ACC112 (cell line): ENCODE measurements around the gene MAPK10.

Experiments used
- H2AFZ ChIP-seq: fragments of 200-600 bp; sonication (generic); one replicate; pipeline ENCODE4 v1.6.0; 2017; ENCODE audit warnings: antibody characterized with exemption, low read length; ENCODE audit not compliant: unreplicated experiment
- H3K27ac ChIP-seq: fragments of 200-600 bp; sonication (generic); 2 replicates; pipeline ENCODE4 v1.5.1; 2014; ENCODE audit warnings: low read depth, mild to moderate bottlenecking, antibody characterized with exemption, low read length, moderate library complexity
- H3K27me3 ChIP-seq: fragments of 200-600 bp; sonication (generic); 2 replicates; pipeline ENCODE4 v1.6.1; 2014; ENCODE audit warnings: mild to moderate bottlenecking, antibody characterized with exemption, low read length, moderate library complexity, mixed read lengths; ENCODE audit not compliant: insufficient read depth
- H3K36me3 ChIP-seq: fragments of 200-600 bp; sonication (generic); 2 replicates; pipeline ENCODE4 v1.6.1; 2016; ENCODE audit warnings: mild to moderate bottlenecking, antibody characterized with exemption, low read length, moderate library complexity, mixed read lengths; ENCODE audit not compliant: insufficient read depth
- H3K4me1 ChIP-seq: fragments of 200-600 bp; sonication (generic); one replicate; pipeline ENCODE4 v1.6.1; 2016; ENCODE audit warnings: low read length, mixed read lengths; ENCODE audit not compliant: insufficient read depth, unreplicated experiment, control insufficient read depth
- H3K4me3 ChIP-seq: fragments of 200-600 bp; sonication (generic); 2 replicates; pipeline ENCODE4 v1.5.1; 2014; ENCODE audit warnings: mild to moderate bottlenecking, low read depth, low read length
- H3K79me2 ChIP-seq: fragments of 200-600 bp; sonication (generic); one replicate; pipeline ENCODE4 v1.6.0; 2016; ENCODE audit warnings: low read length; ENCODE audit not compliant: control insufficient read depth, unreplicated experiment, insufficient read depth

MAPK10 gene

DNA sequence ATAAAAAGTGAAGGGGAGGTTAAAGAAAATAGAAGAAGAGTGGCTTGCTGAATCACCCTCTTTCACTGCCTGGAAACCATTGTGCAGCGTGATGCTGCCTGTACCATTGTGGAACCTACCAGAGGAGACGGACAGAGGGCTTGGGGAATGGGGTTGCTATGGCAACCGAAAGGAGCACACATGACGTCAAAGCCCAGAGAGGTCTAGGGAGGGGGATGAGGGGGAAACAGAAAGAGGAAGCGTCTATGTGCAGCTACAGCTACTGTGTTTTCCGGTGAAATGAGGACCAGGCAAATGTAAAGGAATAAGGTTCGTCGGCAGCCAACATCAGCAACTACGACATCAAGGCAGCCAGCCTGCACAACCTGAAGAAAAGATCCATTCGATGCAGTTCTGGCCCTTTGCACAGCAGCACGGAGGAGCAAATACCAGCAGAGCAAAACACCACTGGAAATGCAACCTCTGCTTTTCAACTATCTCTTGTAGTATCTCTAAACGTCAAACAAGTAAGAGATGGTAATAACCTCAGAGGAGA, at the start of gene MAPK10:
Gene MAPK10, minus strand, starts transcription at position 110 of the 535 bp plus-strand sequence.
- H3K27me3 ChIP-seq, result no peaks in the 10 kb centered on the region
- no peaks in the 10 kb centered on the region for H3K4me1 ChIP-seq
- H2AFZ ChIP-seq, result peak within 1 kb of the TSS; percentile 55
- no peaks in the 10 kb centered on the region for H3K36me3 ChIP-seq
- peak within 1 kb of the TSS; percentile 64 for H3K4me3 ChIP-seq
- H3K27ac ChIP-seq, result peak within 1 kb of the TSS; percentile 28; the same call in 1 of the 2 replicates
- no peaks in the 10 kb centered on the region for H3K79me2 ChIP-seq

DNA sequence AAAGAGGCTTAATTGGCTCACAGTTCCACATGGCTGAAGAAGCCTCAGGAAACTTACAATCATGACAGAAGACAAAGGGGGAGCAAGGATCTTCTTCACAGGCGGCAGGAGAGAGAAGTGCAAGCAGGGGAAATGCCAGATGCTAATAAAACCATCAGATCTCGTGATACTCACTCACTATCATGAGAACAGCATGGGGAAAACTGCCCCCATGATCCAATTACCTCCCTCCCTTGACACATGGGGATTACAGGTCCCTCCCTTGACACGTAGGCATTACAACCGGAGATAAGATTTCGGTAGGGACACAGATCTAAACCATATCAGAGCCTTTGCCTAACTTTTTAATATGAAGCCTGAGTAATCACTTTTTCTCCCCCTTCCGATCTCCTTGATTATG, 43.7 kb upstream of the MAPK10 start:
- H2AFZ ChIP-seq, result no peak overlapping the region

DNA sequence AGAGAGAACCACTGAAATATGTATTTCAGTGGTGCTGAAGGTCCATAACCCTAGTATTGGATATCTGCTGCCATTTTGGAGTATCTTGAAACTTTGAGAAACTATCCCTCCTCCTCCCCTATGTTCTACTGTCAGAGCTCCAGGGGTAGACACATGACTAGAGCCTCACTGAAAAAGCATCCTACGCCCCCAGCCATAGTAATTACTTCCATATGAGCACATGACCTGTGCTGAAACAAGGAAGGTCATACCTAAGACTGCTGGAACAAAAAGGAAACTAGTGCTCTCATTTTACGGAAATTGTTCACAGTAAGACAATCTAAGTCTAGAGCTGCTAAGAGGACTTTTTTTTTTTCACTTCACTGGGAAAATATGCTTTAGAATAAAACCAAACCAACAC, 42.0 kb upstream of the MAPK10 start:
- Histone ChIP-seq H2AFZ (no peak overlapping the region), H3K27me3 (no peaks in the 10 kb centered on the region), H3K36me3 (no peaks in the 10 kb centered on the region), H3K4me1 (no peaks in the 10 kb centered on the region), H3K79me2 (no peaks in the 10 kb centered on the region), H3K27ac (no peak overlapping the region), H3K4me3 (no peak overlapping the region)

More for the DNA sequence above, 43.7 kb upstream of the MAPK10 start:
- Histone ChIP-seq H3K27ac (no peak overlapping the region), H3K27me3 (no peaks in the 10 kb centered on the region), H3K79me2 (no peaks in the 10 kb centered on the region), H3K36me3 (no peaks in the 10 kb centered on the region), H3K4me1 (no peaks in the 10 kb centered on the region), H3K4me3 (no peak overlapping the region)

DNA sequence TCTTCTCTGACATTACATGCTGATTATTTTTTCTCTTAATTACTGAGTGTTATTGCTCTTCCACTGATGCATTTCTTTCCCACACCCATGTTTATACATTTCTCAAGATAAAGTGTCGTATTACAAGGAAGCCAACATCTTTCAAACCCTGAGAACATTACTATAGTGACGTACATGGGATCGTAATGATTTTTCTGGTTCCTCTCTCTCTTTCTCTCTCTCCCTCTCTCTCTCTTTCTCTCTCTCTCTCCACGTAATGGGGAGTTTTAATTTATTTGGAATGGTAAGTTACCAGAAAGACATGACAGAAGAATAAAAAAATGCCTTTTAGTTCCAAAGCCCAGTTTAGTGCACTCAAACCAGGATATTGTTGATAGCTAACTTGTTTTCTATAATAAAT, 40.4 kb upstream of the MAPK10 start:
- Histone ChIP-seq H3K4me3 (no peak overlapping the region), H3K27ac (no peak overlapping the region), H3K27me3 (no peaks in the 10 kb centered on the region), H3K4me1 (no peaks in the 10 kb centered on the region), H3K36me3 (no peaks in the 10 kb centered on the region), H3K79me2 (no peaks in the 10 kb centered on the region), H2AFZ (no peak overlapping the region)

DNA sequence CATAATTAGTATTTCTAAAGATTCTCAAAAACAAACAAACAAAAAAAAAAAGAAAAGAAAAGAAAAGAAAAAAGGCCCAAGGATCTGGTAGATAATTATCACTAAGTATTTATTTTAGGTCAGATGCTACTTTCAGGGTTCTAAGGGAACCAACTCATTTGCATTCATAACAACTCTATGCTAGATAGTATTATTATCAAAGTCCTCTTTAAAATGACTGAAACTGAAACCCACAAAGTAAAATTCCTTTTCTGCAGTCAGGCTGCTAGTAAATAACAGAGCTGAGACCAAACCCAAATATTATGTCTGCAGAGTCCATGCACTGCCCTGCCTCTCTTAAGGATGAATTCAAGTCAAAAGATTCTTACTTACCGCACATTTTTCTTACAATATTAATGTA, 38.3 kb upstream of the MAPK10 start:
- Histone ChIP-seq H3K4me1 (no peaks in the 10 kb centered on the region), H3K27ac (no peak overlapping the region), H3K27me3 (no peaks in the 10 kb centered on the region), H3K79me2 (no peaks in the 10 kb centered on the region), H2AFZ (no peak overlapping the region), H3K36me3 (no peaks in the 10 kb centered on the region), H3K4me3 (no peak overlapping the region)

DNA sequence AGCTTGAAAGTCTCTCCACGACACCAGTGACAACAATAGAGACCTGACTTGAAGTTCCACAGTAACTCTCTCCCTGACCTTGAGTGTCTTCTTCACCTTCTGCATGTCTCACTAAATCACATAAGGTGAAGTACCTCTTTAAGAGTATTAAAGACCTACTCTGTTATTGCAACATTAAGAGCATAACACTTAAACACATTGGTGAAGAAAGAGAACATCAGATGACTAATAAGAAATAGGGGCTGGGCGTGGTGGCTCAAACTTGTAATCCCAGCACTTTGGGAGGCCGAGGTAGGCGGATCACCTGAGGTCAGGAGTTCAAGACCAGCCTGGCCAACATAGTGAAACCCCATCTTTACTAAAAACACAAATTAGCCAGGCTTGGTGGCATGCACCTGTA, 33.9 kb upstream of the MAPK10 start:
- Histone ChIP-seq H2AFZ (no peak overlapping the region), H3K36me3 (no peaks in the 10 kb centered on the region), H3K27me3 (no peaks in the 10 kb centered on the region), H3K79me2 (no peaks in the 10 kb centered on the region), H3K4me1 (no peaks in the 10 kb centered on the region), H3K27ac (no peak overlapping the region), H3K4me3 (no peak overlapping the region)

DNA sequence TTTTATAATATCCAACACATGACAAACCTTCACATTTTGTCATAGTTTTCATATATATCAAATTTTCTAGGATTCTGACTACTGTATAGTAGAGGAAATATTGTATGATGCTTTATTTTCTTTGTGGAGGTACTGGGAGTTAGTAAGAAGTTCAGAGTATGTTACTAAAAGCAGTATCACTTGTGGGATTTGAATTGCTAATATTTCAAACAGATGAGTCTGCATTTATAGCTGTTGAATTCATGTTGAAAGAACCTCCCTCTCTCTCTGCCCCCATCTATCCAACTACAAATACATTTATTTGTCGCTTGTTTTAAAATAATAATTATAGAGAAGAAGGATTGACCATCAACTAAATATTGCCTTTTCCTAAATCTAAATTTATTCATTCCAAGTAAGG, 29.8 kb upstream of the MAPK10 start:
- Histone ChIP-seq H3K4me3 (no peak overlapping the region), H3K27ac (no peak overlapping the region), H3K27me3 (no peaks in the 10 kb centered on the region), H2AFZ (no peak overlapping the region), H3K4me1 (no peaks in the 10 kb centered on the region), H3K79me2 (no peaks in the 10 kb centered on the region), H3K36me3 (no peaks in the 10 kb centered on the region)

DNA sequence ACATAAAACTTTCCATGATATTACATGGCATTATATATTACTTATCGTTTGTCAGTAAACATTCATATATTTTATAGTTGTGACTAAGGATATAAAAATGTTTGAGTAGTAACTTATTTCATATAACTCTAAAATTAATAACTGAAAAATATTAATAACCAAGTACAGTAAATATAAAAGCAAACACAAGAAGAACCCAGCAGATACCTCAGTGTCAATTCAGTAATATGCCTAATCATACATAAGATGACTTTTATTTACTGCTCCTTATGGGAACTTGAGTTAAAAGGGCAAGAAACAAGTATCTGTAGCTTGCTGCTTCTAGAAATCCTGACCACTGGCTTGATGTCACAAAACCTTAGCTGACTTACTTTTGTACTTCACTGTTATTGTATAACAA, 28.4 kb upstream of the MAPK10 start:
- Histone ChIP-seq H2AFZ (no peak overlapping the region), H3K4me1 (no peaks in the 10 kb centered on the region)

DNA sequence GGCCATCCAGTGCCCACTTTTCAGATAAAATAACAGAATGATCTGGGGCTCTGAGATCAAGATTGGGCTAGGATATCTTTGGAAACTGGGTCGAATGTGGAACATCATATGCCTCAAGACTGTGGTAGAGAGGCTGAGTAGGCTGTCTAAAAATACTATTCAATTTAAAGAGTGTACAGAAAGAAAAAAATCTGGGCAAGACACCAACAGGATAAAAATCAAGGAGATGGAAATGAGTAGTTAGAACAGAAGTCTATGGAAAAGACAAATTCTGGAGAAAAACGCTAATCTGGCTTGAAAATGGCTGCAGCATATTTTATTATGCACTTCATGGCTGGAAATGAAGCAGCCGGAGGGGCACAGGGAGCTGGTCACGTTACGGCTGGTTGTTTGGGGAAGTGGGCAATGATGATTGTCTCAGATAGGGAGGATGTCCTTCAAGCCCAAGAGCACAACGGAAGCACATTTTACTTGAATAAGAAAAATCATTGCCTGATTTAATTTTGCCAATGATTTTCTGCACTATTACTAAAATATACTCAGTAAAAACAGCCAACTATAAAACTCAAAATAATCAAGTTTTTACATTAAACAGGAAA, 27.1 kb upstream of the MAPK10 start:
- Histone ChIP-seq H3K27ac (no peak overlapping the region), H3K4me1 (no peaks in the 10 kb centered on the region), H3K4me3 (no peak overlapping the region), H2AFZ (no peak overlapping the region), H3K27me3 (no peaks in the 10 kb centered on the region), H3K36me3 (no peaks in the 10 kb centered on the region), H3K79me2 (no peaks in the 10 kb centered on the region)

More for the DNA sequence above, 28.4 kb upstream of the MAPK10 start:
- Histone ChIP-seq H3K27ac (no peak overlapping the region), H3K36me3 (no peaks in the 10 kb centered on the region), H3K4me3 (no peak overlapping the region), H3K27me3 (no peaks in the 10 kb centered on the region), H3K79me2 (no peaks in the 10 kb centered on the region)

DNA sequence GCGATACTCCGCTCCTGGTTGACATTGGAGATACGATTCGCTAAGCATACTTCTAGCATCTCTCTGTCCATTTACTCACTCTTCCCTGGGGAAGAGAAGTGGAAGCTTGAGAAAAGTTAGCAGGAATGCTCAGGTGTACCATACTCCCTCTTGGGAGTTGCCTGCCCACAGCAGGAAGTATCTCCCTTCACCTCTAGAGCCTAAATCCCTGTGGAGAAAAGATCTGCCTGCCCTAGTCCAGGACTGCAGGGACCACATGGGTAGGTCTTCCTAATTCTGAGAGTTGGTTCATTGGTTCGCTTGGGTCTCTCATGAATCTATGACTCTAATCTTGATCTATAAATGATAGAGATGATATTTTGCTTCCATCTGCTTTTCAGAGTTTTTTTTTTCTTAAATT, 26.3 kb upstream of the MAPK10 start:
- no peaks in the 10 kb centered on the region for H3K36me3 ChIP-seq
- H3K79me2 ChIP-seq, result no peaks in the 10 kb centered on the region
- H3K27ac ChIP-seq, result no peak overlapping the region
- H2AFZ ChIP-seq, result no peak overlapping the region
- no peaks in the 10 kb centered on the region for H3K27me3 ChIP-seq
- H3K4me1 ChIP-seq, result no peaks in the 10 kb centered on the region
- no peak overlapping the region for H3K4me3 ChIP-seq

DNA sequence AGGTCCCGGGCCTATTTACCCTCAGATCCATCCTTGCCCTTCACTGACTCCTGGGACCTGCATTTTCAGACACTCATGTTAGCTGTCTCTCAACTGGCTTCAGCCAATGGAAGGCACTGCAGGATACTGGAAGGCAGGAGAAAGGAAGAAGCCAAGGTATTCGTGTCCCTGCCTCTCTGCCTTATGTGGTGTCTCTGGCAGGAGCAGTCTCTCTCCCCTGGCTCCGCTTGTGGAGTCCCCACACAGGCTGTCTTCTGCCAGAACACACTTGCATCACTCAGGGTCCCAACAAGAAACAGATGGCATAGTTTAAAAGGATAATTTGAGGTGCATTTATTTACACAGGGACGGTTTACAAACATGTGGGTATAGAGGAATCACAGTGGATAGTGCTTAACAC, 21.6 kb upstream of the MAPK10 start:
- Histone ChIP-seq H3K4me3 (no peak overlapping the region), H3K36me3 (no peaks in the 10 kb centered on the region), H2AFZ (no peak overlapping the region), H3K4me1 (no peaks in the 10 kb centered on the region), H3K27me3 (no peaks in the 10 kb centered on the region), H3K79me2 (no peaks in the 10 kb centered on the region), H3K27ac (no peak overlapping the region)
